NCI-H82 treated with DMSO at 0.1 percent for 48 hours (cell line): ENCODE measurements around the gene SEH1L.

Experiments used
- DNase-seq: peaks from one replicate; lab custom pipeline; 2025; ENCODE audit not compliant: unreplicated experiment; lab: John Stamatoyannopoulos, UW

Gene SEH1L

DNA sequence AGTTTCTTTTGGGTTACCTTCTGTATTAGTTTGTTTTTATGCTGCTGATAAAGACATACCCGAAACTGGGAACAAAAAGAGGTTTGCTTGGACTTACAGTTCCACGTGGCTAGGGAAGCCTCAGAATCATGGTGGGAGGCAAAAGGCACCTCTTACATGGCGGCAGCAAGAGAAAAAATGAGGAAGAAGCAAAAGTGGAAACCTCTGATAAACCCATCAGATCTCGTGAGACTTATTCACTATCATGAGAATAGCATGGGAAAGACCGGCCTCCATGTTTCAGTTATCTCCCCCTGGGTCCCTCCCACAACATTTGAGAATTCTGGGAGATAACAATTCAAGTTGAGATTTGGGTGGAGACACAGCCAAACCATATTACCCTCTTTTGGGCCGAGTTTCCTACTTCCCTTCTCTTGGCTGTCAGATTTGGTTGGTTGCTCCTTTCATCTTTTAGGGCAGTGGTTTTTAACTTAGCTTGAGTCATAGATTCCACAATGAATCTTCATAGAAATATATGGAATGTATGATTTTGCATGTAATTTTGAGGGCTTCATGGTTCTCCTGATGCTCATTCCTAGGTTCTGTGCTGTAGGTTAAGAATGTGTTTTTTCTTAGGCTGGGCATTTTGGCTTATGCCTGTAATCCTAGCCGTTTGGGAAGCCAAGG is 87.6 kb downstream of the SEH1L start:
- no peak for DNase-seq

DNA sequence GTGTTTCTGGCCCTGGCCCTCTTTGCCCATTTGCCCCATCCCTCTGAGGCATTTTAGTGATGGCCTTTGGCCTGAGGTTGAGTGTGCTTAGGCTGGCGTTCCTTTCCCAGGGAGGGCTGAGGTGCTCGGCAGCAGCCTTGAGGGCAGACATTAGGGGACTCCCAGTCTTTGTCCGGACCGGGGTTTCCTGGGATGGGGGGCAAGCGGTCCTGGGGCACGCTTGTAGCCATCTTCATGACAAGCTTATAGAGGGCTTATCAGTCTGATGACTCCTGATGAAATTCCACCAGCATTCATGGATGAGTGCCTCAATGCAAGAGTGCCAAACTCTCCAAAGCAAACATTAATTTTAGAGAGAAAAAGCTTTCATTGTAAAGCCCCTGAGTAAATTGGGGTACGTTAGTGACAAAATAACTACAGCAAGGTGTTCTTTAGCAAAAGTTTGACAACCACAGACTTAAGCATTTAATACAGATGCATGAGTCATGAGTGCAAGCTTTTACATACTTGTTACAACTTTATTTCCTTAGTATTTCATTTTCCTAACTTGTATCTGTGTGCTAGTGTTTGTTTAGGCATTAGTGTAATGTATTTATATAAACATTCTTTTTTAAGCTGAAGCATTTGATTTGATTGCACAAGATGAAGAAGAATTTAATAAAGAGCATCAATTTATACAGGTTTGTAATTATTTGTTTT is 89.0 kb downstream of the SEH1L start:
- no peak for DNase-seq
